HepG2 (cell line): ENCODE measurements around the gene APPBP2. TPM values are rescaled to one million over a fixed set of nuclear protein-coding genes. Genes with fewer than 3 reads are reported as not detected.

Experiments
- ATM ChIP-seq: fragments of 450-650 bp; IDR thresholded peaks from 2 replicates; pipeline ENCODE4 v1.7.1; 2017; ENCODE audit warnings: mild to moderate bottlenecking, borderline replicate concordance
- CBX5 ChIP-seq: sonication (generic); formaldehyde crosslinking; IDR thresholded peaks from 2 replicates; pipeline ENCODE4 v1.4.0; 2020; ENCODE audit warnings: missing genetic modification reagents, borderline replicate concordance
- E2F1 ChIP-seq: sonication (generic); formaldehyde crosslinking; IDR thresholded peaks from 2 replicates; pipeline ENCODE4 v1.5.0; 2020; ENCODE audit warnings: missing genetic modification reagents
- HNRNPUL1 ChIP-seq: fragments of 200-400 bp; formaldehyde crosslinking; IDR thresholded peaks from 2 replicates; pipeline ENCODE4 v1.6.1; 2017; ENCODE audit warnings: low read depth, mild to moderate bottlenecking, low read length, moderate library complexity
- KDM3A ChIP-seq: IDR thresholded peaks from 2 replicates; pipeline ENCODE4 v1.6.1; 2018; ENCODE audit warnings: low read depth, missing compliant biosample characterization
- NFAT5 ChIP-seq: sonication (generic); formaldehyde crosslinking; IDR thresholded peaks from 2 replicates; pipeline ENCODE4 v1.4.0; 2020; ENCODE audit warnings: missing genetic modification reagents
- NRL ChIP-seq: sonication (generic); formaldehyde crosslinking; IDR thresholded peaks from 2 replicates; pipeline ENCODE4 v1.5.0; 2020; ENCODE audit warnings: missing genetic modification reagents, mild to moderate bottlenecking, moderate library complexity, borderline replicate concordance
- PAXIP1 ChIP-seq: sonication (generic); formaldehyde crosslinking; conservative IDR thresholded peaks from 2 replicates; pipeline ENCODE4 v1.4.0; 2020; ENCODE audit warnings: mild to moderate bottlenecking, missing genetic modification reagents, moderate library complexity
- RFXAP ChIP-seq: sonication (generic); formaldehyde crosslinking; IDR thresholded peaks from 2 replicates; pipeline ENCODE4 v1.4.0; 2020; ENCODE audit warnings: missing genetic modification reagents, borderline replicate concordance
- RNF219 ChIP-seq: sonication (generic); formaldehyde crosslinking; IDR thresholded peaks from 2 replicates; pipeline ENCODE4 v1.5.0; 2020; ENCODE audit warnings: mild to moderate bottlenecking, missing genetic modification reagents
- SPEN ChIP-seq: sonication (generic); formaldehyde crosslinking; IDR thresholded peaks from 2 replicates; pipeline ENCODE4 v1.5.1; 2020; ENCODE audit warnings: low read depth, mild to moderate bottlenecking, missing genetic modification reagents
- TBL1XR1 ChIP-seq: fragments of 150-350 bp; IDR thresholded peaks from 2 replicates; pipeline ENCODE4 v1.6.1; 2014; ENCODE audit warnings: borderline replicate concordance, low read length; ENCODE audit not compliant: partially characterized antibody
- ZNF205 ChIP-seq: IDR thresholded peaks from 2 replicates; pipeline ENCODE4 v1.6.1; 2018; ENCODE audit warnings: missing biosample characterization, missing genetic modification reagents
- ZNF264 ChIP-seq: sonication (generic); formaldehyde crosslinking; IDR thresholded peaks from 2 replicates; pipeline ENCODE4 v1.4.0; 2020; ENCODE audit warnings: missing genetic modification reagents
- ZNF30 ChIP-seq: sonication (generic); formaldehyde crosslinking; IDR thresholded peaks from 2 replicates; pipeline ENCODE4 v1.5.0; 2020; ENCODE audit warnings: mild to moderate bottlenecking, missing genetic modification reagents
- ZNF766 ChIP-seq: sonication (generic); formaldehyde crosslinking; IDR thresholded peaks from 2 replicates; pipeline ENCODE4 v1.5.0; 2020; ENCODE audit warnings: missing genetic modification reagents, borderline replicate concordance
- polyA plus RNA-seq, 8 experiments: library from polyadenylated mRNA; depleted of rRNA in 3 of 8; stranded (reverse) in 7 of 8; unstranded in 1 of 8; fragments of >200 nt; fragmentation: Illumina TruSeq in 4 of 8; extraction: Trizol in 4 of 8; gene quantifications; 2 replicates each; pipeline versions ENCODE4 v1.2.1 to v1.2.3, GENCODE V29; 2011 to 2016; ENCODE audit warnings: low read depth in 4 of 8, missing spikeins in 1 of 8, mixed read lengths in 1 of 8; ENCODE audit not compliant: insufficient read depth in 1 of 8
- total RNA-seq, 5 experiments: library from RNA; depleted of rRNA; stranded (reverse); fragments of >200 nt; fragmentation: Illumina TruSeq; extraction: Trizol; gene quantifications; 2 replicates each; pipeline ENCODE4 v1.2.3, GENCODE V29; 2016; ENCODE audit warnings: low read depth in 1 of 5

The APPBP2 gene
- total and polyA plus RNA-seq, 2 of the 13 experiments (the other 11 are each of a cell fraction or from before 2014, with no cell fraction given) = 17.5 to 45.8 TPM

- no peak; the same call in none of the 2 replicates for TF ChIP-seq NFAT5 (CRISPR knock-in tag)
- TF ChIP-seq ZNF264 = peak; percentile 49; the same call in 1 of the 2 replicates
- peak; percentile 94 for TF ChIP-seq NRL
- no peak for TF ChIP-seq TBL1XR1
- TF ChIP-seq KDM3A (CRISPR knock-in tag) = peak; percentile 89
- peak; percentile 82; the same call in 1 of the 2 replicates for TF ChIP-seq ZNF766 (CRISPR knock-in tag)
- TF ChIP-seq CBX5 (CRISPR knock-in tag) = peak; percentile 78
- peak; percentile 71; the same call in 1 of the 2 replicates for TF ChIP-seq ZNF205
- peak; percentile 76; the same call in 1 of the 2 replicates for TF ChIP-seq ZNF30 (CRISPR knock-in tag)
- no peak for TF ChIP-seq ATM
- TF ChIP-seq PAXIP1 (CRISPR knock-in tag) = peak; percentile 58
- peak; percentile 95 for TF ChIP-seq SPEN (CRISPR knock-in tag)
- no peak for TF ChIP-seq HNRNPUL1
- TF ChIP-seq RNF219 (CRISPR knock-in tag) = no peak; the same call in 1 of the 2 replicates
- peak; percentile 28; the same call in 1 of the 2 replicates for TF ChIP-seq E2F1
- TF ChIP-seq RFXAP (CRISPR knock-in tag) = peak; percentile 92
These were observed at the start of gene APPBP2 (continued) for GRCh38 chr17:60525685-60526514.
